Measurements from ENCODE around the gene SH3RF1. TPM values are rescaled to one million over a fixed set of nuclear protein-coding genes. Genes with fewer than 3 reads are reported as not detected.

The SH3RF1 gene
- total and polyA plus RNA-seq, 2 of the 8 experiments (the other 6 are each of a cell fraction or from before 2014, with no cell fraction given) = 6.9 to 15.1 TPM

- TF ChIP-seq, protein P1, sequence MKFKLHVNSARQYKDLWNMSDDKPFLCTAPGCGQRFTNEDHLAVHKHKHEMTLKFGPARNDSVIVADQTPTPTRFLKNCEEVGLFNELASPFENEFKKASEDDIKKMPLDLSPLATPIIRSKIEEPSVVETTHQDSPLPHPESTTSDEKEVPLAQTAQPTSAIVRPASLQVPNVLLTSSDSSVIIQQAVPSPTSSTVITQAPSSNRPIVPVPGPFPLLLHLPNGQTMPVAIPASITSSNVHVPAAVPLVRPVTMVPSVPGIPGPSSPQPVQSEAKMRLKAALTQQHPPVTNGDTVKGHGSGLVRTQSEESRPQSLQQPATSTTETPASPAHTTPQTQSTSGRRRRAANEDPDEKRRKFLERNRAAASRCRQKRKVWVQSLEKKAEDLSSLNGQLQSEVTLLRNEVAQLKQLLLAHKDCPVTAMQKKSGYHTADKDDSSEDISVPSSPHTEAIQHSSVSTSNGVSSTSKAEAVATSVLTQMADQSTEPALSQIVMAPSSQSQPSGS (IDR thresholded peaks at IDR 0.05; ENCODE audit: low read length) = no peak
- TF ChIP-seq TBP (IDR thresholded peaks at IDR 0.05; ENCODE audit: low read depth, low read length) (no peak), CEBPB (IDR thresholded peaks at IDR 0.05; ENCODE audit: low read depth, low read length) (no peak), YY1 (IDR thresholded peaks at IDR 0.05; ENCODE audit: low read depth, low read length) (no peak), RNF2 (IDR thresholded peaks at IDR 0.05; ENCODE audit: borderline replicate concordance, low read depth, low read length, missing control alignments, poor library complexity, severe bottlenecking) (no peak), TAF7 (optimal IDR thresholded peaks at IDR 0.05; ENCODE audit: borderline replicate concordance, low read depth, low read length) (no peak)
- TF ChIP-seq, protein P2, sequence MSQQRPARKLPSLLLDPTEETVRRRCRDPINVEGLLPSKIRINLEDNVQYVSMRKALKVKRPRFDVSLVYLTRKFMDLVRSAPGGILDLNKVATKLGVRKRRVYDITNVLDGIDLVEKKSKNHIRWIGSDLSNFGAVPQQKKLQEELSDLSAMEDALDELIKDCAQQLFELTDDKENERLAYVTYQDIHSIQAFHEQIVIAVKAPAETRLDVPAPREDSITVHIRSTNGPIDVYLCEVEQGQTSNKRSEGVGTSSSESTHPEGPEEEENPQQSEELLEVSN (IDR thresholded peaks at IDR 0.05) = no peak
Measured at GRCh38 chr4:169153481-169154087, 117.2 kb downstream of the SH3RF1 start (continued).
